DND-41 (cell line): ENCODE results near the gene FBN1.

ENCODE experiments used
- ATAC-seq: fragments of 200-7000 bp; cut with Tn5 transposase; 3 replicates; pipeline ENCODE4 v1.9.1; 2021; ENCODE audit warnings: low read depth; ENCODE audit not compliant: insufficient read depth
- DNase-seq: peaks from one replicate; pipeline ENCODE4 v3.0.0-alpha.2; 2020
- H2AFZ ChIP-seq: 2 replicates; pipeline ENCODE4 v1.6.0; 2012; ENCODE audit warnings: low read depth, low read length
- H3K27ac ChIP-seq: 2 replicates; pipeline ENCODE4 v1.5.1; 2012; ENCODE audit warnings: low read length, inconsistent platforms
- H3K27me3 ChIP-seq: fragments of 200-600 bp; sonication (generic); 2 replicates; pipeline ENCODE4 v1.6.0; 2012; ENCODE audit warnings: low read length, mild to moderate bottlenecking, inconsistent platforms; ENCODE audit not compliant: insufficient read depth, poor library complexity
- H3K36me3 ChIP-seq: 2 replicates; pipeline ENCODE4 v1.5.1; 2012; ENCODE audit warnings: low read length, inconsistent platforms; ENCODE audit not compliant: insufficient read depth
- H3K4me1 ChIP-seq: 2 replicates; pipeline ENCODE4 v1.5.1; 2012; ENCODE audit warnings: mild to moderate bottlenecking, low read length; ENCODE audit not compliant: insufficient read depth
- H3K4me2 ChIP-seq: 2 replicates; pipeline ENCODE4 v1.6.0; 2012; ENCODE audit warnings: mild to moderate bottlenecking, moderate library complexity, low read length, inconsistent platforms; ENCODE audit not compliant: insufficient read depth
- H3K4me3 ChIP-seq, 2 experiments: fragments of 200-600 bp in 1 of 2; shearing (Covaris generic) in 1 of 2; 2 replicates each; pipeline ENCODE4 v1.5.1; 2012 to 2016; ENCODE audit warnings: inconsistent platforms in 2 of 2, low read length in 2 of 2, mild to moderate bottlenecking in 2 of 2, low read depth in 1 of 2, moderate library complexity in 1 of 2
- H3K79me2 ChIP-seq: 2 replicates; pipeline ENCODE4 v1.6.0; 2012; ENCODE audit warnings: low read length, inconsistent platforms; ENCODE audit not compliant: insufficient read depth
- H3K9ac ChIP-seq: 2 replicates; pipeline ENCODE4 v1.6.0; 2012; ENCODE audit warnings: low read depth, mild to moderate bottlenecking, inconsistent platforms, low read length, moderate library complexity
- H3K9me3 ChIP-seq: 2 replicates; pipeline ENCODE4 v1.5.1; 2012; ENCODE audit warnings: low read length, moderate library complexity, mild to moderate bottlenecking, inconsistent platforms; ENCODE audit not compliant: insufficient read depth, severe bottlenecking
- H4K20me1 ChIP-seq: 2 replicates; pipeline ENCODE4 v1.6.0; 2012; ENCODE audit warnings: low read length; ENCODE audit not compliant: insufficient read depth
- CTCF ChIP-seq: IDR thresholded peaks from 2 replicates; pipeline ENCODE4 v1.5.1; 2012; ENCODE audit warnings: borderline replicate concordance, low read length, moderate library complexity, mild to moderate bottlenecking; ENCODE audit not compliant: poor library complexity, severe bottlenecking; ENCODE audit errors: extremely low read depth
- EZH2 ChIP-seq: IDR thresholded peaks from 3 replicates; pipeline ENCODE4 v1.6.1; 2012; ENCODE audit warnings: borderline replicate concordance, low read depth, mild to moderate bottlenecking, moderate library complexity, low read length, inconsistent platforms; ENCODE audit not compliant: severe bottlenecking

Gene FBN1

GRCh38 chr15:48423342-48423741 lies 222.2 kb downstream of the FBN1 start:
- Histone ChIP-seq H3K9ac (no peak overlapping the region), H3K9me3 (no peaks in the 10 kb centered on the region), H3K4me1 (no peaks in the 10 kb centered on the region), H3K4me2 (no peak overlapping the region), H3K27ac (no peak overlapping the region), H3K36me3 (no peaks in the 10 kb centered on the region), H4K20me1 (no peaks in the 10 kb centered on the region), H3K4me3 (no peak overlapping the region), H3K79me2 (no peaks in the 10 kb centered on the region), H3K27me3 (no peaks in the 10 kb centered on the region), H2AFZ (no peak overlapping the region)
- TF ChIP-seq CTCF (no peak), EZH2 (no peak)
- no peak for DNase-seq
- no peak for ATAC-seq

GRCh38 chr15:48422401-48422800 lies 223.1 kb downstream of the FBN1 start:
- Histone ChIP-seq H3K4me2 (no peak overlapping the region), H3K9ac (no peak overlapping the region), H2AFZ (no peak overlapping the region), H3K4me1 (no peaks in the 10 kb centered on the region), H3K9me3 (no peaks in the 10 kb centered on the region), H3K27ac (no peak overlapping the region), H3K27me3 (no peaks in the 10 kb centered on the region), H3K36me3 (no peaks in the 10 kb centered on the region), H4K20me1 (no peaks in the 10 kb centered on the region), H3K4me3 (no peak overlapping the region), H3K79me2 (no peaks in the 10 kb centered on the region)
- DNase-seq, result no peak
- no peak for ATAC-seq
- TF ChIP-seq CTCF (no peak), EZH2 (no peak)

GRCh38 chr15:48421362-48421761 lies 224.1 kb downstream of the FBN1 start:
- no peak for ATAC-seq

More at GRCh38 chr15:48421362-48421761, 224.1 kb downstream of the FBN1 start:
- Histone ChIP-seq H3K4me3 (no peak overlapping the region), H3K27me3 (no peaks in the 10 kb centered on the region), H3K36me3 (no peaks in the 10 kb centered on the region), H3K27ac (no peak overlapping the region), H3K4me1 (no peaks in the 10 kb centered on the region), H3K9ac (no peak overlapping the region), H3K4me2 (no peak overlapping the region), H2AFZ (no peak overlapping the region), H4K20me1 (no peaks in the 10 kb centered on the region), H3K79me2 (no peaks in the 10 kb centered on the region), H3K9me3 (no peaks in the 10 kb centered on the region)
- TF ChIP-seq CTCF (no peak), EZH2 (no peak)
- no peak for DNase-seq
